Left renal pelvis (tissue), 4 donors: Measurements from ENCODE around the gene NOTCH1. TPM values are rescaled to one million over a fixed set of nuclear protein-coding genes. Genes with fewer than 3 reads are reported as not detected.

Experiments
- DNase-seq, 4 donors: peaks; one replicate each; pipeline ENCODE4 v3.0.0-alpha.2; 2013; ENCODE audit warnings: low read depth in 4 of 4, low spot score in 3 of 4
- polyA plus RNA-seq, 4 donors: library from polyadenylated mRNA; unstranded; fragments of 120-200 nt; gene quantifications; one replicate each; pipeline ENCODE4 v1.2.1, GENCODE V29; 2013; ENCODE audit not compliant: insufficient read length in 4 of 4

NOTCH1 gene
- polyA plus RNA-seq, 4 donors = 15.8 to 39.3 (median 25.7) TPM

DNA sequence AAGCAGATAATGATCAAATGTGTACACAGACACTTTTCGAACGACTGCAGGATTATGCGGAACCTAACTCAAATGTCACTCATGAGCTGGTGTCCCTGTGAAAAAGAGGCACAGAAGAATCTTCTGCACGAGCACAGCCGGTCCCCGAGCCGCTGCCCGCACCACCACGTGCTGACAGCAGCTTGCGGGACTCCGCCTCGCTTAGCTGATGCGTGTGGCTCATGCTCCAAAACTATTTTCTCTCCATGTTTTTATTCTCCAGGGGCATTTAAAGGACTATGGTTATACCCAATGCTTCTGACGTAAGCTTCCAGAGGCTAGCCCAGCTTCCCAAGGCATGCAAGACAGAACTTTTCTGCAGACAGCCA lies 72.5 kb downstream of the NOTCH1 start:
- DNase-seq = no peak

DNA sequence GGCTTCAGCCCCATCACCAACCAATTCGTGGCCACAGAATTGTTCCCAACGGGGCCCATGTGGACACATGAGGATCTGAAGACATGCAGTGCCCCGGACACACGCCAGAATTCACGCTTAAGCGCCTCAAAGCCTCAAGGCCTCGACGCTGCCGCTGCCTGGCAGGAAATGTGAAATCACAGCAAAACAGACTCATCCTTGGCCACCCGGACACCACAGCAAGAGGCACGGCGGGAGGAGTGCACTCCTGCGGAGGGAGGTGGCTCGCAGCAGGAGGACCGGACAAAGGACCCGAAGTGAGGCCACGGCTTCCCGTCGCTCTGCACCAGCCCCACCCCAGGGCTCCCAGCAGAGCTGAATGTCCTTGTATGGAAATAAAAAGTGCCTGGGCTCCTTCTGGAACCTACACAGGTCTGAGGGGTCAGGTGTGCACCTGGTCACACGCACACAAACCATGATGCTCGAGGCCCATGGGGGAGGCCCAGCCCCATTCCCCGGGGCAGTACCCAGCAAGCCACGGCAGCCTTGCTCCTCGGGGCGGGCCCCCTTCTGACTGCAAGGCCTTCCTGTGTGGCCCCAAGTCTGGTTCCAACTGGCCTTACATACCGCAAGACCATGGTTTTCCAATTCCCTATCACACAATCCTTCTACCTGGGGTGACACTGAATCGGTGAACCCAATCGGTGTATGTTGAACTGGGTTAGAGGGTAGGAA lies 73.1 kb downstream of the NOTCH1 start:
- no peak for DNase-seq

GRCh38 chr9:136471802-136472487 lies 73.9 kb downstream of the NOTCH1 start:
- no peak for DNase-seq

DNA sequence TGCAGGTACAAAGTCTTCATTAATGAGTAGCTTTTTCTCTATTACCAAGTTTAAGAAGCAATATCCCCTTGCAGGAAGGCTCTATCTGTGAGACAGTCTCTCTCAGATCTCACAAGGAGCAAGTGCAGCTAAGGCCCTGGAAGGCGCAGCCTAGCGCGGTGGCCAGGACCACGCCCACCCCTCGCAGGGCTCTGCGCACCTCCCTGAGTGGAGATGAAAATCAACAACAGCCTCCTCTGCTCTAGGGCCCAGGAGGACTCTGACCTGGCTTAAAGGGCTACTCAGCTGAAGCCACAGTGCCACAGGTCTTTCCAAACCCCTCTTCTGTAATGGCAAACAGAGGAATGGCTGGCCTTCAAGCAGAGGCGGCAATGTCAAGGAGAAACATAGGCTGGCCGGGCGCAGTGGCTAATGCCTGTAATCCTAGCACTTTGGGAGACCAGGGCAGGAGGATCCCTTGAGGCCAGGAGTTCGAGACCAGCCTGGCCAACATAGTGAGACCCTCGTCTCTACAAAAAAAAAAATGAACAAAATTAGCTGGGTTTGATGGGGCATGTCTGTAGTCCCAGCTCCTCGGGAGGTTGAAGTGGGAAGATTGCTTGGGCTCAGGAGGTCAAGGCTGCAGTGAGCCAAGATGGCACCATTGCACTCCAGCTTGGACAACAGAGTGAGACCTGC lies 74.9 kb downstream of the NOTCH1 start:
- no peak for DNase-seq

DNA sequence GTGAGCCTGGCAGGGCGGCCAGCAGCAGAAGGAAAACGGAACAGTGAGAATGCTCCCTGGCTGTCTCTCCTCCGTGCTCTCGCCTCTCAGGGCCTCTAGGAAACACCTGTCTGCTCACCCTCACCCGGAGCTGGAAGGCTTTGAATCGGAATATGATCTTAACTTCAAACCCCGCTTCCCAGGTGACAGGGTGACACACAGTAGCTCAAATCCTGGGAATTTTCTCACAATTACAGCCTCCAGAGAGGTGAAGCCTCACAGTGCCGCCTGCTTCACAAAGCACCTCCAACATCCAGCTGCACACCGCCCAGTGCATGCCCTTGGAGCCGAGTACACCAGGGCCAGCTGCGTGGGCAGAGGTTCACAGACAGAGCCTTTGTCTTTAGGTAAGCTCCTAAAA lies 75.5 kb downstream of the NOTCH1 start:
- no peak for DNase-seq

GRCh38 chr9:136467766-136468165 lies 78.1 kb downstream of the NOTCH1 start:
- no peak for DNase-seq

- DNase-seq = no peak
Observed at GRCh38 chr9:136466155-136466541, 79.7 kb downstream of the NOTCH1 start.

DNA sequence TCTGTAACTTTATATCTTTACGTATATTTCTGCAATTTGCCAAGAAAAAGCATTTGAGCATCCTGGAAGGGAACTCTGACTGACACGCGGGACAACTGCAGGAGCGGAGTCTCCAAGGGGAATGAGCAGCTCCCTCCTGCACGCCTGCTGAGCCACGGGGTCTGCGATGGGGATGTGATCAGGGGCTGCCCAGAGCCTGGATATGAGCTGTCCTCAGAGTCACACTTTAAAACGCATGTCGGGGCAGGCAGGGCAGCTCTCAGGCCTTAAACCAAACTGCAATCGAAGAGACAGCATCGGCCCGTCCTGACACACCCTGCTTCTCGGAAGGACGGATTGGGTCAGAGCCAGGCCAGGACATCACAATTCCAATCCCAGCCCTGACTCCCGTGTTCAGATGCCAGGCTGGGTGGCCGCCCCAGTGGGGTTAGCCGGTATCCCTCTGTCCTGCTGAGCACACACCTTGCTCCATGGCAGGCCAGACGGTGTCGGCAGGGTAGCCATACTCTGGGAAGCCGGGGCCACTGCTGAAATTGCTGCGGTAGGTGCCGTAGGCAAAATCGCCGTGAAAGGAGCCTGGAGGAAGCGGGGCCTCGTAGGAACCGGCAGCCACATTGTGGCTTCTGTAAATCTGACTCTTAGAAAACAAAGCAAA lies 80.2 kb downstream of the NOTCH1 start:
- no peak for DNase-seq

DNA sequence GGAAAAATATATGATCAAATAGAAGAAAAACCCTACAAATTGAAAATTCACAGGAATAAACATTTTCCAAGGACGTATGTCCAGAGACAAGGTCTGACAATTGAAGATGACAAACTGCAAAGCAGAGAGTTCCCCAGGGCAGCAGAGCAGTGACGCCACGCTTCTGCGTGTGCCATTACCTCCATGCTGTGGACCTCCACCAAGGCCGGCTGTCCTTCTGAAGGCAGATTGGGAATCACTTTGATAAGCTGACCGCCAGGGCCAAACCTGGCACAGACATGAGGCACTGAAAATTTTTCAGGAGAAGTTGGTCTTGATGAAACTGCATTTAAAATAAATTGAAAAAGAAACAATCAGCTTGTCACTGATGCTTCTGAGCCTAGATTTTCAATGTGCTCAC lies 81.6 kb downstream of the NOTCH1 start:
- DNase-seq = no peak

- no peak for DNase-seq
Observed at GRCh38 chr9:136463578-136463977, 82.3 kb downstream of the NOTCH1 start.

GRCh38 chr9:136462664-136463063 lies 83.2 kb downstream of the NOTCH1 start:
- DNase-seq = no peak

GRCh38 chr9:136460772-136461325 lies 85.0 kb downstream of the NOTCH1 start:
- DNase-seq = no peak

DNA sequence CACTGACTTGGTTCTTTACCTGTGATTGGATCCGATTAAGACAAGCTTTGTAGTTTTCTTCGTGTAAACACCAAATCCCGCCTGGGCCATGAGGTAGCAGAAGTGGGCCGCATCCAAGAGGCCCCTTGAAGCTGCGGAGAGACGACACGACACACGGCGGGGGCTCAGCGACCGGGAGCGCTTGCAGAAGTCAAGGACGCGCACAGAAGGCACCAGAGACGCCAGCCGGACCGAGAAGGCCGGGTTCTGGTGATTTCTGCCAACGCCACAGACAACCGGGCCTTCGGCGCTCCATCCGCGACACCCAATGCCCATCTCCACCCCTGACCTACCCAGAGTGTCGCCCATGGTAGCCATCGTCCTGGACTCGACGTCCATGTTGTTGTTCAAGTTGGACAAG lies 86.4 kb downstream of the NOTCH1 start:
- no peak for DNase-seq

DNA sequence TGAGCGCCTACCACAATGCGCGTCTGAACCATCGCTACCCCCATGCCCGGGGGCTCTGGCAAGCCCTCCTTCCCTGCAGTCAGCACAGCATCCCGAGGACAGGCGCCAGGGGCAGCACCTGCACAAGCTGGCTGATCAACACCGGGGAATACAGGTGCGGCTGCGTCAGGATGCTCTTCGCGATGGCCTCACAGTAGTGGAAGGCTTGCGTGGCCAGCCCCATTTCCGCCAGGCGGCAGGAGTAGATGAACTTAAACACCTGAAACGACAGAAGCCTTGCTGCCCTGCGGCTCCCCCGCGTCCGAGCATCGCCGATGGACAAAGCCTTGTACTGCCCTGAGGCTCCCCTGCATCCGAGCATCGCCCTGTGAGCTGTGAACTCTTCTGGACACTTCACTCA lies 88.5 kb downstream of the NOTCH1 start:
- DNase-seq = no peak

DNA sequence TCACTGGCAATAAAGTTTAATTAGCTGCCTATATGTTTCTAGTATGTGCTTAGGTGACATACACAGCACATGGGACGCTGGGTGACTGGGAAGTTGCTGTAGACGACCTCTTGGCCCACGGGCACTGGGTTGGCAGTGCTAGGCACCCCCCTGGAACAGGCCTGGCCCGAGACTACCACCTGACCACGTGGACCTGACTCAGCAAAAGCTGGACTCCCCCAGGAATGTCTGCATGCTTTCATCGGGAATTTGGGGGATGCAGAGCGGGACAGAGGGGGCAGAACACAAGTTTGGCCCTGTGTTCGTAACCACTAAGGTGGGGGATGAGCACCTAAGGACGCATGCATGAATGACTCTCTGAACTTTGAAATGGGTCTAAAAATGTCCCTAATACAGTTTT lies 89.6 kb downstream of the NOTCH1 start:
- no peak for DNase-seq

- DNase-seq = no peak
Observed at GRCh38 chr9:136455043-136456002, 90.5 kb downstream of the NOTCH1 start.

DNA sequence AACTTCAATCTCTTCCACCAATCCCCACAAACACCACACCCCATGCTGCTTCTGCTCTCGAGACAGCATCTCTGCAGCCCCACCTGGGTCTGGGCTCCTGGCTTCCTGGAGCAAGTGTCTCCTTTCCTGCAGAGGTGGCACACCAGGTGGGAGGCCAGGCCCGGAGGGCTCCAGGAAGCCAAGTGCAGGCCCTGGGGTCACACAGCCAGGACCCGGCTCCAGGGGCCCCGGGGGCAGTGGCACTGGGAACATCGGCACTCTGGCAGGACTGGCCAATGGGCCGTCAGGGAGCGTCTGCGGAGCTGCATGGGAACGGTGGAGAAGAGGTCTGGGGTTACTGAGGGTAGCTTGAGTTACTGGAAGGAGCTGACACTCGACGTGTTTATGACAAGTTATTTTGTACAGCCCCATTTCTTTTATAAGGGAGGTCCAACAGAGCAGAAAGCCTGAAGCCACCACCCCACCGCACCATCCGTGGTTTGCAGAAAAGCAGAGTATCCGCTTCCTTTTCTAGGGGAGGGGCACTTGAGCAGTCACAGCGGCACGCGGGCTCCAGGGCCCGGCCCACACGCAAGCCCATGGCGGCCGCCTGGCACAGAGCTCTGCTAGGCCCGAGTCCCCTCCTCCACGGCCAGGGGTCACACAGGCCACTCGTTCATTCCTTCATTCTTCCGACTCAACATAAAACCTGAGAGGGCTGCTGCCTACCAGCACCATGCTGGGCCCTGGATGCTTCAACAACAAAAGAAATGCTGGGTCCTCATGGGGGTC lies 91.6 kb downstream of the NOTCH1 start:
- no peak for DNase-seq

GRCh38 chr9:136453326-136453725 lies 92.5 kb downstream of the NOTCH1 start:
- DNase-seq = no peak

DNA sequence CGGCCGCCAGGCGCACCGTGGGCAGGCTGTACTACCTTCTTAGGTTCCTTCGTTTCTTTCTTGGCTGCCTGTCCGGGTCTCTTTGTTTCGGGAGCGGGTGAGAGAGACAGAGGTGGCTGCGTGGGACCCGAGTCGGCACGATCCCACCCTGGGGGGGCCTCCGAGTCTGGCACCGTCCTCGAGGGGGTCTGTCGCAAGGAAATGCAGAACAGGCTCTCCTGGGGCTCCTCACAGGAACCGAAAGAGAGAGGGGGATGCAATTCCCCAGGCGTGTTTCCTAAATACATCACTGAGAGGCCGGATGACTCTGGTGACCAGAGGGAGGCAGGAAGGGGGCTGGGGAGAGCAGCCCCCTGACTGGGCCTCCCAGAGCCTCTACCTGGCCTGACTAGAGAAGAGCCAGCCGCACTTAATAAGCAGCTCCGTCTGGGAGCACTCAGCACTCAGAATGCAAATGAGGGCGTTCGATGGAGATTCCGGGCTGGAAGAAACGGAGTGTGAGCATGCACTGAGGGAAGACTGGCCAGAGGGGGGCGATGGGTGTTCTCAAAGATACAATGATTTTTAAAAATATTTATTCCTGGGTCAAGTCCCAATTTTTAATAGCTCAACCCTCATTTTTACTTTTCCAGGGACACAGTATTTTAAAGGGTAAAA lies 94.5 kb downstream of the NOTCH1 start:
- no peak for DNase-seq
